ENCODE data around the gene CLMN. TPM values are rescaled to one million over a fixed set of nuclear protein-coding genes. Genes with fewer than 3 reads are reported as not detected.

CLMN gene
- total and polyA plus RNA-seq, 9 of the 15 experiments (the other 6 are each of a cell fraction or from before 2014, with no cell fraction given) = 0.01 to 0.18 (median 0.07) TPM; not detected in 4

DNA sequence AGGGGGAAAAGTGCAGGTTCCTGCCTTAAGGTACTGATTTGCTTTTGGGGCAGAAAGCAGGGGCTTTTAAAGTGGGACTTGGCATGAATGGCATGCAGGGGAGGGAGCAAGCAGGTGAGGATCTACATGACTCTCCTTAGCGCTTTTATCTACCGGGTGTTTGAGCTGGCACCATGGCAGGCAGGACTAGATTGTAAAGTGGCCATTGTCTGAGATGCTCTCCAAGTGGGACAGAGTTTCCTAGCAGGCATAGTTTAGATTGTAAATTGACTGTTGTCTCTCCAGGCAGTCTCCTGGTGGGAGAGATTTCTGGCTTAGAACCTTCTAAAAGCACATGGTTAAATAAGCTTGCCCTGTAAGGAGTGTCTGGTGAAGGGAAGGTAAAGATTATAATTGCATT lies 157.1 kb downstream of the CLMN start:
- ChIA-PET POLR2A (no interaction called here), CTCF (ENCODE audit: low intra/inter-chr PET ratio) (no interaction called here)
- no peaks in the 10 kb centered on the region for H3K9me3 ChIP-seq (replicated peaks; ENCODE audit: control insufficient read depth, insufficient read depth, low read depth, low read length)
- FAIRE-seq (no peak), DNase-seq (ENCODE audit: extremely low read depth in 1 of 4, low spot score in 3 of 4) (no peak), ATAC-seq (no peak)
- H3K27ac ChIP-seq (ENCODE audit: extremely low read depth, low read depth, low read length) = no peak overlapping the region
- no peak overlapping the region for H2AFZ ChIP-seq (ENCODE audit: low read depth, low read length)
- peaks cover 0 to 4% of the 10 kb centered on the region in 2 experiments; a peak in 1 of 5 replicates for H3K4me1 ChIP-seq (replicated peaks in 1 of 2; ENCODE audit: control insufficient read depth in 2 of 2, insufficient read depth in 2 of 2, low read length in 2 of 2)
- H3K79me2 ChIP-seq (ENCODE audit: control insufficient read depth, insufficient read depth, low read length) = no peaks in the 10 kb centered on the region
- no peak overlapping the region for H3K4me2 ChIP-seq (ENCODE audit: insufficient read depth, low read length)
- intact Hi-C loops (cut with micrococcal nuclease) = no loop called here
- no peak overlapping the region for H3K9ac ChIP-seq (ENCODE audit: insufficient read depth in 1 of 2, low read depth in 2 of 2, low read length in 2 of 2)
- H3K9me1 ChIP-seq (ENCODE audit: control insufficient read depth, insufficient read depth, low read length) = no peaks in the 10 kb centered on the region
- TF ChIP-seq ZBTB2 (IDR thresholded peaks at IDR 0.05) (no peak), CHD4 (IDR thresholded peaks at IDR 0.05; ENCODE audit: insufficient read depth, insufficient replicate concordance, low read depth, low read length, poor library complexity, severe bottlenecking) (no peak), NRF1 (conservative IDR thresholded peaks at IDR 0.05 in 1 of 2, IDR thresholded peaks at IDR 0.05 in 1 of 2) (no peak), FOXJ3 (CRISPR knock-in tag; IDR thresholded peaks at IDR 0.05) (no peak), ARID3B (CRISPR knock-in tag; IDR thresholded peaks at IDR 0.05; ENCODE audit: borderline replicate concordance) (no peak)
- TF ChIP-seq, protein P1, sequence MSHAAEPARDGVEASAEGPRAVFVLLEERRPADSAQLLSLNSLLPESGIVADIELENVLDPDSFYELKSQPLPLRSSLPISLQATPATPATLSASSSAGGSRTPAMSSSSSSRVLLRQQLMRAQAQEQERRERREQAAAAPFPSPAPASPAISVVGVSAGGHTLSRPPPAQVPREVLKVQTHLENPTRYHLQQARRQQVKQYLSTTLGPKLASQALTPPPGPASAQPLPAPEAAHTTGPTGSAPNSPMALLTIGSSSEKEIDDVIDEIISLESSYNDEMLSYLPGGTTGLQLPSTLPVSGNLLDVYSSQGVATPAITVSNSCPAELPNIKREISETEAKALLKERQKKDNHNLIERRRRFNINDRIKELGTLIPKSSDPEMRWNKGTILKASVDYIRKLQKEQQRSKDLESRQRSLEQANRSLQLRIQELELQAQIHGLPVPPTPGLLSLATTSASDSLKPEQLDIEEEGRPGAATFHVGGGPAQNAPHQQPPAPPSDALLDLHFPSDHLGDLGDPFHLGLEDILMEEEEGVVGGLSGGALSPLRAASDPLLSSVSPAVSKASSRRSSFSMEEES (CRISPR knock-in tag; IDR thresholded peaks at IDR 0.05) = no peak
- 53% methylated on average over 2 of the region's 2 CpGs for WGBS (ENCODE audit: insufficient coverage, low coverage, missing lambda C conversion rate)
- in situ Hi-C loops (cut with MboI) = no loop called here
- no peaks in the 10 kb centered on the region for H4K20me1 ChIP-seq (replicated peaks; ENCODE audit: control insufficient read depth, insufficient read depth, low read length)
- no peak overlapping the region for H3K4me3 ChIP-seq
- no peaks in the 10 kb centered on the region for H3K36me3 ChIP-seq (ENCODE audit: control insufficient read depth, insufficient read depth, low read length)
- BruUV-seq (replicated peaks) = no TSS peak
- H3K27me3 ChIP-seq (ENCODE audit: control insufficient read depth in 2 of 2, insufficient read depth in 2 of 2, low read length in 2 of 2) = no peaks in the 10 kb centered on the region

All from K562 (cell line).